Mucosa of descending colon (tissue), 3 donors: Measurements from ENCODE around the gene UBR3. TPM values are rescaled to one million over a fixed set of nuclear protein-coding genes. Genes with fewer than 3 reads are reported as not detected.

ENCODE experiments used
- ATAC-seq: fragments of 200-7000 bp; cut with Tn5 transposase; one replicate; pipeline ENCODE4 v1.9.1; 2020; ENCODE audit warnings: mild to moderate bottlenecking, moderate library complexity
- DNase-seq, 3 donors: peaks; one replicate each; pipeline ENCODE4 v3.0.0-alpha.2; 2020
- H3K36me3 ChIP-seq: fragments of 200-600 bp; one replicate; pipeline ENCODE4 v1.8.0; 2021; ENCODE audit warnings: low read depth, mild to moderate bottlenecking
- H3K4me1 ChIP-seq: fragments of 200-600 bp; one replicate; pipeline ENCODE4 v1.8.0; 2021; ENCODE audit warnings: low read depth, mild to moderate bottlenecking
- H3K4me3 ChIP-seq: fragments of 200-600 bp; one replicate; pipeline ENCODE4 v1.8.0; 2021; ENCODE audit warnings: mild to moderate bottlenecking
- H3K9me3 ChIP-seq: fragments of 200-600 bp; one replicate; pipeline ENCODE4 v1.8.0; 2021; ENCODE audit warnings: mild to moderate bottlenecking
- intact Hi-C, 2 donors: fragments of 100-400 bp; cut with DNase I in 1 of 2; cut with micrococcal nuclease in 1 of 2; formaldehyde crosslinking; loops; one replicate each; pipeline versions ENCODE4 v1.11.0 to v1.11.1; 2022; cut with DNase I, micrococcal nuclease
- total RNA-seq, 3 donors: library from RNA; stranded (reverse); fragmentation: NEBNext Ultra II Directional in 2 of 3; extraction: Animal tissue kit (Norgen Biotek cat#: 25700) in 2 of 3; gene quantifications; one replicate each; pipeline versions ENCODE4 v1.2.1 to v1.2.4, GENCODE V29; 2021 to 2023
- TF ChIP-seq, protein P1 (sequence below): fragments of 200-600 bp; IDR thresholded peaks from one replicate; pipeline ENCODE4 v1.8.0; 2022; ENCODE audit warnings: antibody characterized with exemption, mild to moderate bottlenecking
- donor health status: DM: no; HTN: no; CAD: no; lungs with moderate emphysema.
- donor health status: DM: no; HTN: no; CAD: no.
- donor health status: DM: no; HTN: yes; CAD: no.

The UBR3 gene
- total RNA-seq, 3 donors from 2014 or later, result 32.5 to 65.8 (median 39.6) TPM

GRCh38 chr2:169795181-169795580, 32.1 kb upstream of the UBR3 start:
- DNase-seq (no peak), ATAC-seq (no peak)
- no peaks in the 10 kb centered on the region for H3K4me1 ChIP-seq
- no peak overlapping the region for H3K4me3 ChIP-seq
- intact Hi-C loops, result no loop called here
- H3K9me3 ChIP-seq, result no peaks in the 10 kb centered on the region
- no peaks in the 10 kb centered on the region for H3K36me3 ChIP-seq
- TF ChIP-seq, protein P1, sequence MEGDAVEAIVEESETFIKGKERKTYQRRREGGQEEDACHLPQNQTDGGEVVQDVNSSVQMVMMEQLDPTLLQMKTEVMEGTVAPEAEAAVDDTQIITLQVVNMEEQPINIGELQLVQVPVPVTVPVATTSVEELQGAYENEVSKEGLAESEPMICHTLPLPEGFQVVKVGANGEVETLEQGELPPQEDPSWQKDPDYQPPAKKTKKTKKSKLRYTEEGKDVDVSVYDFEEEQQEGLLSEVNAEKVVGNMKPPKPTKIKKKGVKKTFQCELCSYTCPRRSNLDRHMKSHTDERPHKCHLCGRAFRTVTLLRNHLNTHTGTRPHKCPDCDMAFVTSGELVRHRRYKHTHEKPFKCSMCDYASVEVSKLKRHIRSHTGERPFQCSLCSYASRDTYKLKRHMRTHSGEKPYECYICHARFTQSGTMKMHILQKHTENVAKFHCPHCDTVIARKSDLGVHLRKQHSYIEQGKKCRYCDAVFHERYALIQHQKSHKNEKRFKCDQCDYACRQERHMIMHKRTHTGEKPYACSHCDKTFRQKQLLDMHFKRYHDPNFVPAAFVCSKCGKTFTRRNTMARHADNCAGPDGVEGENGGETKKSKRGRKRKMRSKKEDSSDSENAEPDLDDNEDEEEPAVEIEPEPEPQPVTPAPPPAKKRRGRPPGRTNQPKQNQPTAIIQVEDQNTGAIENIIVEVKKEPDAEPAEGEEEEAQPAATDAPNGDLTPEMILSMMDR, result no peak

DNA sequence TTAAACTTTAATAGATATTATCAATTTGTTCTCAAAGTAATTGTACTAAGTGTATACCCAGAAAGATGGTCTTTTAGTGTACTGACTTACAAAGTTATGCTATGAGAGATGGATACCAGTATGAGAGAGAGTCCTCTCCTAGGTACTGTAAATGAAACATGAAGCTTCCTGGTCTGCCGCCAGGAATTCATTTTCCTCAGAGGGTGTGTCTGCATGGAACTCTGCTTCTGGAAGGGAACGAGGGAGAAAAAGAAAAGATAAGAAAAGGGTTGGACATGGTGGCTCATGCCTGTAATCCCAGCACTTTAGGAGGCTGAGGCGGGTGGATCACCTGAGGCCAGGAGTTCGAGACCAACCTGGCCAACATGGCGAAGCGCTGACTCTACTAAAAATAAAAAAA, 30.8 kb upstream of the UBR3 start:
- TF ChIP-seq, protein P1, result no peak
- H3K36me3 ChIP-seq, result no peaks in the 10 kb centered on the region
- ATAC-seq (no peak), DNase-seq (peak in 1 of 3 donors; percentile 61)
- H3K4me3 ChIP-seq, result no peak overlapping the region
- no peaks in the 10 kb centered on the region for H3K9me3 ChIP-seq
- intact Hi-C loops, result no loop called here
- H3K4me1 ChIP-seq, result no peaks in the 10 kb centered on the region

DNA sequence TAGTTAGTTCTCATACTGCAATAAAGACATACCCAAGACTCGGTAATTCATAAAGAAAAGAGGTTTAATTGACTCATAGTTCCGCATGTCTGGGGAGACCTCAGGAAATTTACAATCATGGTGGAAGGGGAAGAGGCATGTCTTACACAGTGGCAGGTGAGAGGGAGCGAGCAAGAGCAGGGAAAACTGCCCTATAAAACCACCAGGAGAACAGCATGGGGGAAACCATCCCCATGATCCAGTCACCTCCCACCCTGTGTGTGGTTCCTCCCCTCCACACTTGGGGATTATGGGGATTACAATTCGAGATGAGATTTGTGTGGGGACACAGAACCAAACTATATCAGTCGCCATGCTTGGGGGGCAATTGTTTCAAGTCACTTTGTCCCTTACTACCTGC, 29.7 kb upstream of the UBR3 start:
- Histone ChIP-seq H3K9me3 (no peaks in the 10 kb centered on the region), H3K4me3 (no peak overlapping the region), H3K4me1 (no peaks in the 10 kb centered on the region), H3K36me3 (no peaks in the 10 kb centered on the region)
- DNase-seq (no peak), ATAC-seq (no peak)
- TF ChIP-seq, protein P1, result no peak
- intact Hi-C loops, result no loop called here

DNA sequence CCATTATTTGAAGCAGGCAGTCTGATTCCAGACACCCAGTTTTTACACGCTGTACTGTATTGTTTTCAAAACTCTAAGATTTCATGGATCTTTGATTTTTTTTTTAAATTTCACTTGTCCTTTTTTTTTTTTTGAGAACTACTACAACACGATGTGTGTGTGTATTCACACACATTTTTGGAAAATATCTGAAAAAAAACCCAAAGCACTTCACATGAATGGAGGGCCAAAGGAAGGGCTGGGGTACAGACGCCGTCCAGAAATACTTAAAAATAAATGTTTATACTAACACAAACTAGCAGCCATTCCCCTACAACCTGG, 28.9 kb upstream of the UBR3 start:
- ATAC-seq, result no peak
- intact Hi-C loops, result no loop called here

DNA sequence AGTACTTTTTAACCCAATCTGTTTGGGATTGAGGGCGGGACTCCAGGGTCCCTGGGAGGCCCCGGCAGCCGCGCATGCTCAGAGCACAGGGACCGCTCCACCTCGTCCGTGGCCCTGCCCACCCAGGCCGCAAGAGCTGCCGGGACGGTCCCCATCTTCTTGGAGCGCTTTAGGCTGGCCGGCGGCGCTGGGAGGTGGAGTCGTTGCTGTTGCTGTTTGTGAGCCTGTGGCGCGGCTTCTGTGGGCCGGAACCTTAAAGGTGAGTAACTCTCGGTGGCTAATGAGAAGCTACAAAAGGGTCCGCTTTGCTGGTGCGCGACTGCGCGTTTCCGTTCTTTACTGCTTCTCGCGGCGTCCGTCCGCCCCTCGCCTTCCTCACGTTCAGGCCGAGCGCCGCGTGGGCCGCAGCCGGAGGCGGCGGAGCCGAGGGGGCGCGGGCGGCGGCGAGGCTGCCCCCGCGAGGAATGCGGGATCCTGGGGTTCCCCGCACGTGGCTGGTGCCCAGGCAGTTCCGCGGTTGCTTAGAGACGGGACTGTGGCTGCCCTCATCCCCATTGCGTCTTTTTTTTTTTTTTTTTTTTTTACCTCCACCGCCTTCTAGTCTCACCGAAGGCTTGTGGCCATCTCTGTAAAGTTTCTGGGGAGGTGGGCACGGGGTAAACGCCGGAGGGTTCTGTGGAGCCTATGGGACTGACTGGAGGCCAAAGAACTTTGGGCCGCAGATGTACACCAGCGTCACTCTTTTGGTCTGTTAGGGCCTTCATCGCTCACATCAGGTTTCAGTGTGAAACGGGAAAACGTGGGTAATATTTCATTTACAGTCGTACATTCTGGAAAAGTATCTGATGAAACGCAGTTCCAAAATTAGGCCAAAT, 28.3 kb upstream of the UBR3 start, which contains the start of gene SSB:
Gene SSB (plus strand): TSS at position 154 of the 875 bp plus-strand sequence. CDS start 2,090 bp downstream, outside the sequence.
- DNase-seq (peak; percentile 93 to 96 (median 94)), ATAC-seq (peak; percentile 99)
- no peaks in the 10 kb centered on the region for H3K9me3 ChIP-seq
- no peaks in the 10 kb centered on the region for H3K36me3 ChIP-seq
- intact Hi-C loops, result no loop called here
- no peaks in the 10 kb centered on the region for H3K4me1 ChIP-seq
- TF ChIP-seq, protein P1, result no peak
- peak within 1 kb of the TSS; percentile 42 for H3K4me3 ChIP-seq

More for the DNA sequence above, 28.9 kb upstream of the UBR3 start:
- H3K4me1 ChIP-seq, result no peaks in the 10 kb centered on the region
- DNase-seq, result no peak
- H3K9me3 ChIP-seq, result no peaks in the 10 kb centered on the region
- H3K4me3 ChIP-seq, result peak overlapping the region; percentile 42
- TF ChIP-seq, protein P1, result no peak
- H3K36me3 ChIP-seq, result no peaks in the 10 kb centered on the region
